ENCODE measurements around the gene ZNF101. TPM values are rescaled to one million over a fixed set of nuclear protein-coding genes. Genes with fewer than 3 reads are reported as not detected.

ZNF101 gene
- total RNA-seq, 1 donor from 2014 or later = 29.5 TPM

- Histone ChIP-seq H2AFZ (replicated peaks) (no peak overlapping the region), H3K79me2 (ENCODE audit: low read depth) (peaks cover 8% of the 10 kb centered on the region), H3K36me3 (no peaks in the 10 kb centered on the region), H3F3A (ENCODE audit: low read depth) (no peaks in the 10 kb centered on the region), H3K4me3 (no peak overlapping the region), H3K27ac (no peak overlapping the region), H3K9ac (no peak overlapping the region), H3K4me2 (no peak overlapping the region), H3K27me3 (no peaks in the 10 kb centered on the region), H3K4me1 (no peaks in the 10 kb centered on the region), H4K20me1 (ENCODE audit: low read depth) (peaks cover 2% of the 10 kb centered on the region), H3K9me3 (ENCODE audit: low read depth) (no peaks in the 10 kb centered on the region)
- no peaks in the 10 kb centered on the region for H3K9me3 Mint-ChIP-seq
- peaks cover 4% of the 10 kb centered on the region for H3K27me3 Mint-ChIP-seq (ENCODE audit: insufficient read depth, low read depth)
- H3K27ac Mint-ChIP-seq = no peak overlapping the region
- DNase-seq (ENCODE audit: low spot score) = no peak
- peaks cover 28% of the 10 kb centered on the region for H3K36me3 Mint-ChIP-seq
- TF ChIP-seq EZH2phosphoT487 (IDR thresholded peaks at IDR 0.05) = no peak
- no peak for TF ChIP-seq CTCF (IDR thresholded peaks at IDR 0.05)
- no peak for TF ChIP-seq EZH2 (IDR thresholded peaks at IDR 0.05)
- no peak overlapping the region for H3K4me3 Mint-ChIP-seq
- H3K4me1 Mint-ChIP-seq = no peaks in the 10 kb centered on the region
These were observed 13.5 kb upstream of the ZNF101 start for GRCh38 chr19:19655051-19655594.

GRCh38 chr19:19655641-19656343 is 12.8 kb upstream of the ZNF101 start:
- Mint-ChIP-seq H3K9me3 (no peaks in the 10 kb centered on the region), H3K27me3 (ENCODE audit: insufficient read depth, low read depth) (peaks cover 4% of the 10 kb centered on the region), H3K4me1 (no peaks in the 10 kb centered on the region), H3K27ac (no peak overlapping the region), H3K4me3 (no peak overlapping the region), H3K36me3 (peaks cover 23% of the 10 kb centered on the region)
- H4K20me1 ChIP-seq (ENCODE audit: low read depth) = peaks cover 7% of the 10 kb centered on the region
- H3K4me2 ChIP-seq = no peak overlapping the region
- no peaks in the 10 kb centered on the region for H3K4me1 ChIP-seq
- no peaks in the 10 kb centered on the region for H3K36me3 ChIP-seq
- H3K79me2 ChIP-seq (ENCODE audit: low read depth) = peaks cover 15% of the 10 kb centered on the region
- no peak for TF ChIP-seq CTCF (IDR thresholded peaks at IDR 0.05)
- TF ChIP-seq EZH2phosphoT487 (IDR thresholded peaks at IDR 0.05) = no peak
- no peak for TF ChIP-seq EZH2 (IDR thresholded peaks at IDR 0.05)
- no peaks in the 10 kb centered on the region for H3K9me3 ChIP-seq (ENCODE audit: low read depth)
- no peaks in the 10 kb centered on the region for H3F3A ChIP-seq (ENCODE audit: low read depth)
- no peak overlapping the region for H2AFZ ChIP-seq (replicated peaks)
- H3K4me3 ChIP-seq = no peak overlapping the region
- H3K27me3 ChIP-seq = no peaks in the 10 kb centered on the region
- H3K9ac ChIP-seq = no peak overlapping the region
- DNase-seq (ENCODE audit: low spot score) = no peak
- H3K27ac ChIP-seq = no peak overlapping the region

- Histone ChIP-seq H3K9ac (no peak overlapping the region), H3K79me2 (ENCODE audit: low read depth) (peaks cover 24% of the 10 kb centered on the region), H2AFZ (replicated peaks) (no peak overlapping the region), H3K4me2 (no peak overlapping the region), H3K4me1 (peaks cover 7% of the 10 kb centered on the region), H3K27me3 (no peaks in the 10 kb centered on the region), H3K4me3 (no peak overlapping the region), H4K20me1 (ENCODE audit: low read depth) (peaks cover 16% of the 10 kb centered on the region), H3K9me3 (ENCODE audit: low read depth) (no peaks in the 10 kb centered on the region), H3K36me3 (no peaks in the 10 kb centered on the region), H3K27ac (no peak overlapping the region), H3F3A (ENCODE audit: low read depth) (peaks cover 5% of the 10 kb centered on the region)
- TF ChIP-seq CTCF (IDR thresholded peaks at IDR 0.05) (no peak), EZH2phosphoT487 (IDR thresholded peaks at IDR 0.05) (no peak), EZH2 (IDR thresholded peaks at IDR 0.05) (no peak)
- Mint-ChIP-seq H3K27me3 (ENCODE audit: insufficient read depth, low read depth) (peaks cover 6% of the 10 kb centered on the region), H3K36me3 (peaks cover 29% of the 10 kb centered on the region), H3K4me3 (no peak overlapping the region), H3K4me1 (peaks cover 6% of the 10 kb centered on the region), H3K27ac (no peak overlapping the region), H3K9me3 (no peaks in the 10 kb centered on the region)
- no peak for DNase-seq (ENCODE audit: low spot score)
These were observed 11.9 kb upstream of the ZNF101 start for GRCh38 chr19:19656451-19657396.

Data from neural progenitor cell (in vitro differentiated cells).